GM23248 (cell line): ENCODE measurements around the gene SULF2. TPM values are rescaled to one million over a fixed set of nuclear protein-coding genes. Genes with fewer than 3 reads are reported as not detected.

Source experiments
- DNase-seq: peaks from one replicate; pipeline ENCODE4 v3.0.0-alpha.2; 2015
- H2AFZ ChIP-seq: fragments of 200-600 bp; sonication (generic); 2 replicates; pipeline ENCODE4 v1.6.1; 2016; ENCODE audit warnings: antibody characterized with exemption
- H3F3A ChIP-seq: fragments of 200-600 bp; sonication (generic); 2 replicates; pipeline ENCODE4 v1.6.1; 2016; ENCODE audit warnings: mild to moderate bottlenecking, antibody characterized with exemption, mixed run types; ENCODE audit not compliant: insufficient read depth
- H3K27ac ChIP-seq: fragments of 200-600 bp; sonication (generic); 2 replicates; pipeline ENCODE4 v1.5.1; 2016; ENCODE audit warnings: mild to moderate bottlenecking
- H3K27me3 ChIP-seq: fragments of 200-600 bp; sonication (generic); replicated peaks from 2 replicates; pipeline ENCODE4 v1.6.1; 2016; ENCODE audit warnings: mild to moderate bottlenecking; ENCODE audit not compliant: insufficient read depth
- H3K36me3 ChIP-seq: fragments of 200-600 bp; sonication (generic); 2 replicates; pipeline ENCODE4 v1.6.1; 2016; ENCODE audit warnings: low read depth, mild to moderate bottlenecking
- H3K4me1 ChIP-seq: fragments of 200-600 bp; sonication (generic); 2 replicates; pipeline ENCODE4 v1.6.1; 2016; ENCODE audit warnings: mild to moderate bottlenecking; ENCODE audit not compliant: insufficient read depth
- H3K4me2 ChIP-seq: fragments of 200-600 bp; sonication (generic); one replicate; pipeline ENCODE4 v1.6.1; 2016; ENCODE audit warnings: mild to moderate bottlenecking; ENCODE audit not compliant: unreplicated experiment
- H3K4me3 ChIP-seq: fragments of 200-600 bp; sonication (generic); 2 replicates; pipeline ENCODE4 v1.5.1; 2016; ENCODE audit warnings: mild to moderate bottlenecking
- H3K79me2 ChIP-seq: fragments of 200-600 bp; sonication (generic); 2 replicates; pipeline ENCODE4 v1.6.1; 2016; ENCODE audit warnings: mild to moderate bottlenecking; ENCODE audit not compliant: insufficient read depth
- H3K9ac ChIP-seq: fragments of 200-600 bp; sonication (generic); 2 replicates; pipeline ENCODE4 v1.6.1; 2016; ENCODE audit warnings: mild to moderate bottlenecking
- H3K9me2 ChIP-seq: fragments of 200-600 bp; sonication (generic); 2 replicates; pipeline ENCODE4 v1.6.1; 2016; ENCODE audit warnings: mixed run types, mild to moderate bottlenecking, moderate library complexity; ENCODE audit not compliant: insufficient read depth
- H3K9me3 ChIP-seq: fragments of 200-600 bp; sonication (generic); one replicate; pipeline ENCODE4 v1.6.1; 2017; ENCODE audit warnings: low read depth
- H4K20me1 ChIP-seq: fragments of 200-600 bp; sonication (generic); 2 replicates; pipeline ENCODE4 v1.6.0; 2016; ENCODE audit not compliant: insufficient read depth
- EZH2 ChIP-seq: fragments of 200-600 bp; sonication (generic); IDR thresholded peaks from 2 replicates; pipeline ENCODE4 v1.6.1; 2018; ENCODE audit warnings: antibody characterized with exemption, mild to moderate bottlenecking; ENCODE audit not compliant: insufficient read depth, poor library complexity, severe bottlenecking
- EZH2phosphoT487 ChIP-seq: fragments of 200-600 bp; sonication (generic); IDR thresholded peaks from 2 replicates; pipeline ENCODE4 v1.6.1; 2018; ENCODE audit warnings: antibody characterized with exemption, moderate library complexity, mild to moderate bottlenecking, low read depth; ENCODE audit not compliant: insufficient read depth
- WGBS, 2 experiments: methylation state at CpG; one replicate each; pipeline ENCODE4 v1.1.6; 2015 to 2017; ENCODE audit warnings: low lambda C conversion rate in 2 of 2, low coverage in 1 of 2; ENCODE audit errors: missing lambda C conversion rate in 2 of 2; 5-methylcytosine and 5-hydroxymethylcytosine counted together
- in situ Hi-C: fragments of 300-500 bp; cut with MboI; formaldehyde crosslinking; loops from 2 replicates; pipeline ENCODE4 v1.15.0; 2020
- polyA plus RNA-seq: library from polyadenylated mRNA; unstranded; fragments of >200 nt; fragmentation: Nextera tagmentation; extraction: Ambion mirVana; gene quantifications from 2 replicates; pipeline ENCODE4 v1.2.1, GENCODE V29; 2016
- total RNA-seq: library from RNA; depleted of rRNA; stranded (reverse); fragments of >200 nt; shearing (Covaris generic); gene quantifications from 2 replicates; pipeline ENCODE4 v1.2.3, GENCODE V29; 2014

Gene SULF2
- total and polyA plus RNA-seq, 2 experiments from 2014 or later = 2.0 to 5.6 TPM

GRCh38 chr20:47758517-47759450 is 26.5 kb downstream of the SULF2 start:
- H3K9ac ChIP-seq = no peak overlapping the region
- H3K4me1 ChIP-seq = no peaks in the 10 kb centered on the region
- in situ Hi-C loops = no loop called here
- no peaks in the 10 kb centered on the region for H3K79me2 ChIP-seq
- no peaks in the 10 kb centered on the region for H3K36me3 ChIP-seq
- no peaks in the 10 kb centered on the region for H4K20me1 ChIP-seq
- DNase-seq = no peak
- H3K27me3 ChIP-seq = peaks cover 15% of the 10 kb centered on the region; the same call in 1 of the 2 replicates
- no peaks in the 10 kb centered on the region for H3F3A ChIP-seq
- no peak for TF ChIP-seq EZH2
- no peak for TF ChIP-seq EZH2phosphoT487
- H3K4me3 ChIP-seq = no peak overlapping the region
- H3K27ac ChIP-seq = no peak overlapping the region
- H3K4me2 ChIP-seq = no peak overlapping the region
- H3K9me2 ChIP-seq = no peaks in the 10 kb centered on the region
- no peaks in the 10 kb centered on the region for H3K9me3 ChIP-seq
- WGBS, 2 experiments = 72 to 80% methylated on average over 21 of the region's 21 CpGs
- no peak overlapping the region for H2AFZ ChIP-seq

DNA sequence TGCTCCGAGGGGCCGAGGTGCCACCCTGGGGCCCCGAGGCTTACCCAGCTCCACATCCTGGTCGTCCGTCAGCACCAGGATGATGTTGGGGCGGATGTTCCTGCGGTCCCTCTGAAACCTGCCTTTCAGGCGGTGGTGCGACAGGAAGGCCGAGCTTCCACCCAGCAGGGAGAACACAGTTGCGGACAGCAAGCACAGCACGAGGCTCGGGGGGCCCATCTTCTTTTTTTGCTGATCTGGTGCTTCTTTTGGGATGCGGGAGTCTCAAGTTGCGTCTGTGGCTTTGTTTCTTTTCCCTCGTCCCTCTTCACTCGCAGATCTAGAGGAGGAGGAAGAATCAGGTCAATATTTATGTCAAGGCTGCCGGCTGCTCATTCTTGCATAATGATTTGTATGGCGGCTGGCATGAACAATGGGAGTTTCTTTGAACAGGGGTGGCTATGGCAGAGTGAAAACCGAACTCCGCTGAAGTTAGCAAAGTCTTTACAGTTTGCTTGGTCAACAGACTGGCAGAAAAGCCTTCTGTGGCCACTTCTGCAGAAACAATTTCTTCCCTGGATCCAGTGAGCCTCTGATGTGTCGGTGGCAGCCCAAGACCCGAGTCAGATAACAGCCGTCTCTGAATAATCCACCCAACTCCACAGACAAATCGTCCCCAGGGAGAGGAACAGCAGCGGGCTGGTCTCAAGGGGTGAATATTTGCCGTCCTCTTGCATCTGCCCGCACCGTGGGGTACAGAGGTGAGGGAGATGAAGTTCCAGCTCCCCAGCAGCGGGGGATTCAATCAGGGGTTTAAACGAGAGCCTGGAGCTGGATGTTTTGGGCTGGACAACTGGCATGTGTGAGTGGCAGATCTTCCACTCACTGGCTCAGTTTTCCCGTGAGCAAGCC is 27.9 kb downstream of the SULF2 start:
- WGBS, 2 experiments = 78% methylated on average over 31 to 32 of the region's 32 CpGs
- Histone ChIP-seq H2AFZ (no peak overlapping the region), H3K79me2 (no peaks in the 10 kb centered on the region), H3K4me1 (no peaks in the 10 kb centered on the region), H3F3A (no peaks in the 10 kb centered on the region), H3K4me3 (no peak overlapping the region), H3K36me3 (no peaks in the 10 kb centered on the region), H3K4me2 (no peak overlapping the region), H3K9me3 (no peaks in the 10 kb centered on the region), H3K27ac (no peak overlapping the region), H3K9ac (no peak overlapping the region), H3K27me3 (peaks cover 5% of the 10 kb centered on the region; the same call in 1 of the 2 replicates), H3K9me2 (no peaks in the 10 kb centered on the region), H4K20me1 (no peaks in the 10 kb centered on the region)
- no peak for TF ChIP-seq EZH2phosphoT487
- no peak for TF ChIP-seq EZH2
- no peak for DNase-seq
- in situ Hi-C loops = no loop called here

- no peak overlapping the region for H3K27ac ChIP-seq
- H4K20me1 ChIP-seq = no peaks in the 10 kb centered on the region
- 66 to 71% methylated on average over 10 of the region's 10 CpGs for WGBS, 2 experiments
- H3K79me2 ChIP-seq = no peaks in the 10 kb centered on the region
- in situ Hi-C loops = no loop called here
- no peak overlapping the region for H3K9ac ChIP-seq
- H3F3A ChIP-seq = no peaks in the 10 kb centered on the region
- no peak for TF ChIP-seq EZH2
- no peak for TF ChIP-seq EZH2phosphoT487
- H3K4me1 ChIP-seq = no peaks in the 10 kb centered on the region
- H2AFZ ChIP-seq = no peak overlapping the region
- H3K4me2 ChIP-seq = no peak overlapping the region
- no peaks in the 10 kb centered on the region for H3K9me3 ChIP-seq
- DNase-seq = no peak
- no peaks in the 10 kb centered on the region for H3K9me2 ChIP-seq
- H3K27me3 ChIP-seq = no peaks in the 10 kb centered on the region
- H3K36me3 ChIP-seq = no peaks in the 10 kb centered on the region
- no peak overlapping the region for H3K4me3 ChIP-seq
These were observed 30.2 kb downstream of the SULF2 start for GRCh38 chr20:47754946-47755652.

DNA sequence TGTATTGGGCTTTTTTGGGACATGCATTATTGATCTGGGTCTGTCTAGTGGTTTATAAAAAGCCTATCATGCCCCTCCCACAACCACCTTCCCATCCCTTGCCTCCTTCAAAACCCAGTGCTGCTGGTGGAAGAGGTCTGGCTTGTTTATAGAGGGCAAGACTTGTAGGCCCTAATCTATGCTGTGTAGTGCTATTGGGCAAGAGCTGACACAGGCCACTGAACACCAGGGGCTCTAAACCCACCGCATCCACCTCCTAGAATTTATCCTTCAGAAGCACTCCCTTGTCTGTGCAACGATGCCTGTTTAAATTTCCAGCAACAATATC is 30.9 kb downstream of the SULF2 start:
- Histone ChIP-seq H3F3A (no peaks in the 10 kb centered on the region), H3K4me3 (no peak overlapping the region), H3K79me2 (no peaks in the 10 kb centered on the region), H3K9me2 (no peaks in the 10 kb centered on the region), H2AFZ (no peak overlapping the region), H3K4me2 (no peak overlapping the region), H4K20me1 (no peaks in the 10 kb centered on the region), H3K9ac (no peak overlapping the region), H3K27me3 (0 out of 2 replicates have a peak, but pooled peaks cover 6% of the 10 kb centered on the region), H3K36me3 (no peaks in the 10 kb centered on the region), H3K27ac (no peak overlapping the region), H3K9me3 (no peaks in the 10 kb centered on the region), H3K4me1 (no peaks in the 10 kb centered on the region)
- WGBS, 2 experiments = 72 to 80% methylated on average over 2 of the region's 2 CpGs
- in situ Hi-C loops = no loop called here
- DNase-seq = no peak
- TF ChIP-seq EZH2 (no peak), EZH2phosphoT487 (no peak)
